A673 (cell line): ENCODE data around the gene TBCD.

Experiments used
- EZH2 ChIP-seq: fragments of 200-600 bp; sonication (generic); IDR thresholded peaks from 2 replicates; pipeline ENCODE4 v1.6.1; 2017; ENCODE audit warnings: borderline replicate concordance, low read depth, mild to moderate bottlenecking, mixed read lengths, antibody characterized with exemption, low read length; ENCODE audit not compliant: poor library complexity, severe bottlenecking
- TF ChIP-seq, protein P1 (sequence below): fragments of 300-800, 200-600 bp; sonication (generic); conservative IDR thresholded peaks from 2 replicates; pipeline ENCODE4 v1.5.1; 2017; ENCODE audit warnings: low read depth, mild to moderate bottlenecking, antibody characterized with exemption, low read length, moderate library complexity, mixed read lengths

- TF ChIP-seq, protein P1, sequence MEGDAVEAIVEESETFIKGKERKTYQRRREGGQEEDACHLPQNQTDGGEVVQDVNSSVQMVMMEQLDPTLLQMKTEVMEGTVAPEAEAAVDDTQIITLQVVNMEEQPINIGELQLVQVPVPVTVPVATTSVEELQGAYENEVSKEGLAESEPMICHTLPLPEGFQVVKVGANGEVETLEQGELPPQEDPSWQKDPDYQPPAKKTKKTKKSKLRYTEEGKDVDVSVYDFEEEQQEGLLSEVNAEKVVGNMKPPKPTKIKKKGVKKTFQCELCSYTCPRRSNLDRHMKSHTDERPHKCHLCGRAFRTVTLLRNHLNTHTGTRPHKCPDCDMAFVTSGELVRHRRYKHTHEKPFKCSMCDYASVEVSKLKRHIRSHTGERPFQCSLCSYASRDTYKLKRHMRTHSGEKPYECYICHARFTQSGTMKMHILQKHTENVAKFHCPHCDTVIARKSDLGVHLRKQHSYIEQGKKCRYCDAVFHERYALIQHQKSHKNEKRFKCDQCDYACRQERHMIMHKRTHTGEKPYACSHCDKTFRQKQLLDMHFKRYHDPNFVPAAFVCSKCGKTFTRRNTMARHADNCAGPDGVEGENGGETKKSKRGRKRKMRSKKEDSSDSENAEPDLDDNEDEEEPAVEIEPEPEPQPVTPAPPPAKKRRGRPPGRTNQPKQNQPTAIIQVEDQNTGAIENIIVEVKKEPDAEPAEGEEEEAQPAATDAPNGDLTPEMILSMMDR, result no peak
- TF ChIP-seq EZH2, result no peak
These were observed 193.1 kb downstream of the TBCD start for GRCh38 chr17:82944990-82945389.
